ENCODE results near the gene ARID3C.

ARID3C gene, protein sequence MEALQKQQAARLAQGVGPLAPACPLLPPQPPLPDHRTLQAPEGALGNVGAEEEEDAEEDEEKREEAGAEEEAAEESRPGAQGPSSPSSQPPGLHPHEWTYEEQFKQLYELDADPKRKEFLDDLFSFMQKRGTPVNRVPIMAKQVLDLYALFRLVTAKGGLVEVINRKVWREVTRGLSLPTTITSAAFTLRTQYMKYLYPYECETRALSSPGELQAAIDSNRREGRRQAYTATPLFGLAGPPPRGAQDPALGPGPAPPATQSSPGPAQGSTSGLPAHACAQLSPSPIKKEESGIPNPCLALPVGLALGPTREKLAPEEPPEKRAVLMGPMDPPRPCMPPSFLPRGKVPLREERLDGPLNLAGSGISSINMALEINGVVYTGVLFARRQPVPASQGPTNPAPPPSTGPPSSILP

GRCh38 chr9:34628656-34629490, at the start of gene ARID3C:
Gene ARID3C (minus strand): TSS chr9:34629066. CDS start chr9:34628014, 1,052 bp downstream.
- DNase-seq = no peak

DNA sequence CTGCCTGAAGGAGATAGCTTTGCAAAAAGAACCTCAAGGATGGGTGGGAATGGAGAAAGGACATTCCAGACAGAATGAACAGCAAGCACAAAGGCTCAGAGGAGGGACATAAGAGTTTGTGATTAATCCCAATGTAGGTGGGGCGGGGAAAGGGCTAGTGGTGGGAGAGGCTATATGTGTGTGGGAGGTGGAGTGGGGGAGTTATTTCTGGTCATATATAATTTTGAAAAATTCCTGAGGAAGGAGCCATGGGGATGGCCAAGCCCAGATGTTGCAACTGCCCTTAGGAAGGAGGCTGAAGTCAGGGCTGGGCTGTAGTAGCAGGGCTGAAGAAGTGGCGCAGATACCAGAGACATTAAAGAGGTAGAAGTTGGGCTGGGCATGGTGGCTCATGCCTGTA, 47.0 kb upstream of the ARID3C start:
- DNase-seq = no peak

GRCh38 chr9:34675048-34675714, 46.3 kb upstream of the ARID3C start:
- peak; percentile 47 for DNase-seq

DNA sequence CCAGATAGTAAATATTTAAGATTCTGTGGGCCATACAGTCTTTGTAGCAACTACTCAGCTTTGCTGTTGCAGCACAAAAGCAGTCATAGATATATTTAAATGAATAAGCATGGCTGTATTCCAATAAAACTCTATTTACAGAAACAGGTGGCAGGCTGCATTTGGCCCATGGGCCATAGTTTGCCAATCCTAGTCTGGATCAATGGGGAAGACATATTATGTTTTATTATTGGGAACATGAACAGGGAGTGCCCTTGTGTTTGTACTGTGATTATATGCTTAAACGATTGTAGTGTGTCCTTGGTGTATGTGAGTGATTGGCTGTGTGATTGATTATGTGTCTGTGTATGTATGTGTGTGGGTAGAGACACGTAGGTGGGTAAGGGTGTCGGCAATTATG, 45.6 kb upstream of the ARID3C start:
- DNase-seq = no peak

GRCh38 chr9:34671307-34671706, 42.4 kb upstream of the ARID3C start:
- DNase-seq = no peak

DNA sequence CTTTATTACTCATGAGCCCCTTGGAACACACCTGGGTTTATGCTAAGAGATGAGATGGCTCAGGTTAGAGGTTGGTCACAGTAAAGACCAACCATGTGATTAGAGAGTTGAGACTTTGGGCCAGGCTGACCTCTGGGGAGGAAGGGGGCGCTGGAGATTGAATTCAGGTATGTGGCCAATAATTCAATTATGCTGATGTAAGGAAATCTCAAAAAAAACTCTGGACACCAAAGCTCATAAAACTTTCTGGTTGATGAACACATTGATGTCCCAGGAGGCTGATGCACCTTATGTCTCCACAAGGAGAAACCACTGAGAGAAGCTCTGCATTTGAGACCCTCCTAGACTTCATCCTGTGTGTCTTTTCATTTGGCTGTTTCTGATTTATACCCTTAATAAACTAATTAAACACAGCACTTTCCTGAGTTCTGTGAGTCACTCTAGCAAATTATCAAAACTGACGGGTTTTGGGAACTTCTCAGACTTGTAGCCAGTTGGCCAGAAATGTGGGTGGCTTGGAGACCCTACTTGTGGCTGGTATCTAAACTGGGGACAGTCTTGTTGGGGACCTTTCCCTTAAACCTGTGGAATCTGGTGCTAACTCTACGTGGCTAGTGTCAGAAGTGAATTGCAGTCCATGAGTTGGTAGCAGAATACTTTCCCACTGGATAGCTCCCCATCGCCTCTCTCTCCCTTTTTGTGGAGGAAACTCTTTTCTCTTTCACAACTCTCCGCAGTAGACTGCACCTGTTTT, 41.1 kb upstream of the ARID3C start:
- DNase-seq = no peak

DNA sequence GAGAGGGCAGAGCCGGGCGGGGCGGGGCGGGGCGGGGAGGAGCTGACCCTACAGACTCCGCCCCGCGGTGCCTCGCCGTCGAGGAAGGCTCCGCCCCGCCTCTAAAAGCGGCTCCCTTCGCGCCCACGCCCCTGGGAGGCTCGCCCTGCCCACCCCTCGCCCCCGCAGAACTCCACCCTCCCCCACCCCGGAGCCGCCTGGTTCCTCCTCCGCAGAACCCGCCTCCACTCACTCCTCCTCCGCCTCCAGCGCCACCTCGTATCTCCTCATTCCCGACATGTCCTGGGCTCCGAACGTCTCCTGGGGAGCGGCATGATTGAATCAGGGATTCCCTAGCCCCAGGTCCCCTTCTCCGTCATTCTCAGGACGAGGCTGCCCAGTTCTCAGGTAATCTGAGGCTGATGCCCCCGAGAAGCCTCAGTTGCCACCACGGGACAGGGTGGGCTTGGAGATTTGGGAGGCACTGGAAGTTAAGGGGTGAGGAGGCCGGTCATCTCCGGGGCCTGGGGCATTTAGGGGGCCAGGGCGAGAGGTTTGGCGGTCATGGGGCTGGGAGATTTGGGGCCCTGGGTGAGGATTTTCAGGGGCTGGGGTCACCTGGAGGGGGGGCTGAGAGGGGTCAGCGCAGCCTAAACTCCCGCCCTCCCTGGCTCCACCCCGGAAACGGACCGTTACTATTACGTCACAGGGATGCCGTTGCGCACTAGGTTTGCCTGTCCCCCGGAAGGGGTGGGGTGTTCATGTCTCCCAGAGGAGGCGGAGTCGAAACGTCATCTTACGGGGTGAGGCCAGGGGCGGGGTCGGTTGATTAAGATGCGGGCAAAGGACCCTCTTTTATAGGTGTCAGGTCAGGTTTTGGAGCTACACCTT, 36.8 kb upstream of the ARID3C start:
- peak; percentile 80 for DNase-seq

DNA sequence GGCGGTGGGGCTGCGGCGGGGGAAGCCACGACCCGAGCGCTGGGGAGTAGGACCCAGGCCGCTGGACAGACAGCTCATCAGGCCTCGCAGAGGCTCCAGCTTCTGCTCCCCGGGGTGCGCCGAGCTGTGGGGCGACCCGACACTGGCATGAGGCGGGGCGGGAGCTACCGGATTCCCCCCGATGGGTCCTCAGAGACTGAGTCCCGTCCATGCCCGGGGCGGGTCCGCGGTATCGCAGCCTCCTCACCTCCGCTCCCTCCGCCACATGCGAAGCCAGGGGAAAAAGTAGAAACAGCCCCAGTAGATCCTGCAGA, 36.2 kb upstream of the ARID3C start:
- DNase-seq = no peak

DNA sequence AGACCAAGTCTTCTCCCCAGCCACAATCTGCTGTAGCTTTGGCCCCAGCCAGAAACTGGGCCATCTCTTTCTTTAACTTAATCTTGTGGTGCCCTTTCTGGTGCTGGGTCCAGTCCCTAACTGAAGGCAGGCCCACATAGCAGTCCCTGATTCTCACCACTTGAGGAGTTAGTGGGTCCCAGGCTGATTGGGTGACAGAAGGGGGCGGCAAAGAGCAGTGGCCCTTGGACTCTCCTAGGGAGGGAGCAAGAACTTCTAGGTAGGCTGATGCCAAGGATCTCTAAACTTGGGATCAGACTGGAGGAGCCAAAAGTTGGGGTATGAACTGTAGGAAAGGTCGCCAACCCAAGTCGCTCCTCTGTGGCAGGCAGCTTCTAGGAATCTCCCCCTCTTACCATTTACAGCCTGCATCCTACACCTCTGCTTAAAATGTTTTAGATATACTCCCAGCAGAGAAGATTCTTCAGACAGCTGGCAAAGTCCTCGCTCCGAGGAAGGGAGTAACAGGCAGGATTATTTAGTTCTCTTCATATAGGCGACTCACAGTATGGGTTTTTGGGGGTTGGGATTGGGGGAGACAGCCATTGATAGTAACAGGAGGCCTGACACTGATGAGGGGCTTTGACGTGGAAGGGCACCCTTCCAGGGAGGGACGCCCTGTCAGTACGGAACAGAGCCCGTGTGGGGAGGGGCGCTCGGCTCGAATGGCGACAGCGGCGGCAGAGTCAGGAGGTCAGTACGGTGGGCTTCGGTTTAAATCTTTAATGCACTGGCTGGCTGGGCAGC, 35.6 kb upstream of the ARID3C start:
- peak; percentile 63 for DNase-seq

DNA sequence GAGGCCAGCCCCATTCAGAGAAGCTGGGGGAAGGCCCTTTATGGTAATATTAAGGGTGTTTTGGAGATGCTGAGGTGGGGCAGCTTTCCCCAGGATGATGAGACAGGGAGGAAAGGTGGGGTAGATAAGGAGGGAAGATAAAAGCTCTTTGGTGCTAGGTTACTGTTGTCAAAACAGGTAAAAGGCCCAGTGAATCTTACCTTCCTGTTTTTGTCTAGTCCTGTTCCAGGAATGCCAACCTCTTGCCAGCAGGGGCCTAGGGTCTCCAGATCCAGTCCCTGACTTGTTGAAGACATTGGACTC, 34.4 kb upstream of the ARID3C start:
- no peak for DNase-seq

- no peak for DNase-seq
These were observed 33.8 kb upstream of the ARID3C start, which contains the start of gene CCL27 for GRCh38 chr9:34662526-34663302. Gene CCL27 (minus strand): TSS chr9:34662657. CDS start chr9:34662633, 24 bp downstream.

GRCh38 chr9:34659592-34660253, 30.9 kb upstream of the ARID3C start:
- no peak for DNase-seq

DNA sequence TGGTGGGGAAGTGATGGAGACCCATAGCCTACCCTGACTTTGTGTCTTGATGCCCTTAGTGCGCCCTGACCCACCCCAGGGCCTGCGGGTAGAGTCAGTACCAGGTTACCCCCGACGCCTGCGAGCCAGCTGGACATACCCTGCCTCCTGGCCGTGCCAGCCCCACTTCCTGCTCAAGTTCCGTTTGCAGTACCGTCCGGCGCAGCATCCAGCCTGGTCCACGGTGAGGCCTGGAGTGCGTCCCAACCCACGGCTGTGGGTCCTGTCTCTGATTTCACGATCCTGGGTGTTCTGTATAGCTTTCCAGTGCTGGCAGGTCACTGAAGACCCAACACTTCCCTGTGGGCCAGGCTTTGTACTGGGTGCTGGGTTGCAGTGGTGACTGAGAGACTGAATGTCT, 29.6 kb upstream of the ARID3C start:
- no peak for DNase-seq

GRCh38 chr9:34656992-34657391, 28.1 kb upstream of the ARID3C start:
- no peak for DNase-seq

DNA sequence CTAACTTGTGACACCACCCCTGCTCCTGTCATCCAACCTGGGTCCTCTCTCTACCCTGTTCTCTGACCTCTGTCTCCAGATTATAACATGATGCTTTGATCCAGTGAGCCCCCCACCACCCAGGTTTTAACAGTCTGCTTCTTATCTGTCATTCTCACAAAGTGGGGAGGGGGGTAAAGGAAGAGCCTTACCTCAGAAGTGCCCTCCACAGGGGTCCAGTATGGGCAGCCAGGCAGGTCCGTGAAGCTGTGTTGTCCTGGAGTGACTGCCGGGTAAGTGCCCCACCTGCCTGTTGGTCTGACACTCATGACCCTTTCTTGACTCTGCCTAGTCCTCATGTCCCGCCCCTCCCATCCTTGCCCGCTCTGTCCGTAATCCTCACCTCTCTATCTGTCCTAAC, 26.5 kb upstream of the ARID3C start:
- DNase-seq = no peak

- no peak for DNase-seq
These were observed 25.6 kb upstream of the ARID3C start for GRCh38 chr9:34654323-34655051.

- DNase-seq = no peak
These were observed 24.5 kb upstream of the ARID3C start for GRCh38 chr9:34653151-34654072.

- DNase-seq = no peak
These were observed 23.7 kb upstream of the ARID3C start for GRCh38 chr9:34652602-34653000.
